Measurements from ENCODE around the gene OPTN.

DNA sequence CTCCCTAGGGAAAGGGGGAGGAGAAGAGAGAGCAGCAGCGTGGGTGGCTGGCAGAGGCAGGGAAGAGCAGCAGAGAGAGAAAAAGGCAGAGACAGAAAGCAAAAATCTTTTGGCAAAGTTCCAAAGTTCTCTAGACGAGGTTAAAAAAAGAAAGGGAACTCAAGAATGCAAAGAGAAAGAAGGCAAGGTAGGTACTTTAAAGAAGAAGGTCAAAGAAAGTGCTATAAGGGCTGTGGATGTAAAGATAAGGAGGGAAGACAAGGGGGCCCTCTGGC, 20.2 kb upstream of the OPTN start:
- no peak for TF ChIP-seq CTCF (IDR thresholded peaks at IDR 0.05)
- no peak for TF ChIP-seq EP300 (IDR thresholded peaks at IDR 0.05)
- TF ChIP-seq POLR2AphosphoS5 (IDR thresholded peaks at IDR 0.05): no peak

Data from esophagus muscularis mucosa (tissue), 4 donors.